Activated CD8-positive, alpha-beta memory T cell treated with anti-CD3 and anti-CD28 coated beads, Interleukin-2, amount 10 ng/mL, durations not matched to agents 7 days and 5 days (primary cell): ENCODE data around the gene FOXD2. TPM values are rescaled to one million over a fixed set of nuclear protein-coding genes. Genes with fewer than 3 reads are reported as not detected.
A peak's percentile ranks its signal among the peaks of the same experiment; 100 is the strongest.

Source experiments
- ATAC-seq: fragments of 150-1000 bp; cut with Tn5 transposase; one replicate; pipeline ENCODE4 v1.10.0; 2021; ENCODE audit warnings: moderate library complexity
- CTCF ChIA-PET: fragments of 350-600 bp; sonication (Branson Sonifier 250); formaldehyde crosslinking; loops from one replicate; lab custom pipeline; 2021; ENCODE audit warnings: antibody characterized with exemption; lab: Charles Lee
- DNase-seq: peaks from one replicate; pipeline ENCODE4 v3.0.0-alpha.2; 2020
- H3K27ac Mint-ChIP-seq: one replicate; pipeline ENCODE4 v1.8.0; 2021; ENCODE audit warnings: mild to moderate bottlenecking, mixed read lengths
- H3K27me3 Mint-ChIP-seq: one replicate; pipeline ENCODE4 v1.8.0; 2021; ENCODE audit warnings: mixed read lengths
- H3K36me3 Mint-ChIP-seq: one replicate; pipeline ENCODE4 v1.8.0; 2021; ENCODE audit warnings: mild to moderate bottlenecking, mixed read lengths
- H3K4me1 Mint-ChIP-seq: one replicate; pipeline ENCODE4 v1.8.0; 2021; ENCODE audit warnings: mixed read lengths
- H3K4me3 Mint-ChIP-seq: one replicate; pipeline ENCODE4 v1.8.0; 2021; ENCODE audit warnings: mild to moderate bottlenecking, moderate library complexity, mixed read lengths
- H3K9me3 Mint-ChIP-seq: one replicate; pipeline ENCODE4 v1.8.0; 2022; ENCODE audit warnings: low read depth, mixed read lengths
- total RNA-seq, 2 experiments: library from RNA; stranded (reverse); gene quantifications; one replicate each; pipeline ENCODE4 v1.2.3, GENCODE V29; 2021

Gene FOXD2
- total RNA-seq: under 1 TPM; 0.23 to 0.53 TPM

DNA sequence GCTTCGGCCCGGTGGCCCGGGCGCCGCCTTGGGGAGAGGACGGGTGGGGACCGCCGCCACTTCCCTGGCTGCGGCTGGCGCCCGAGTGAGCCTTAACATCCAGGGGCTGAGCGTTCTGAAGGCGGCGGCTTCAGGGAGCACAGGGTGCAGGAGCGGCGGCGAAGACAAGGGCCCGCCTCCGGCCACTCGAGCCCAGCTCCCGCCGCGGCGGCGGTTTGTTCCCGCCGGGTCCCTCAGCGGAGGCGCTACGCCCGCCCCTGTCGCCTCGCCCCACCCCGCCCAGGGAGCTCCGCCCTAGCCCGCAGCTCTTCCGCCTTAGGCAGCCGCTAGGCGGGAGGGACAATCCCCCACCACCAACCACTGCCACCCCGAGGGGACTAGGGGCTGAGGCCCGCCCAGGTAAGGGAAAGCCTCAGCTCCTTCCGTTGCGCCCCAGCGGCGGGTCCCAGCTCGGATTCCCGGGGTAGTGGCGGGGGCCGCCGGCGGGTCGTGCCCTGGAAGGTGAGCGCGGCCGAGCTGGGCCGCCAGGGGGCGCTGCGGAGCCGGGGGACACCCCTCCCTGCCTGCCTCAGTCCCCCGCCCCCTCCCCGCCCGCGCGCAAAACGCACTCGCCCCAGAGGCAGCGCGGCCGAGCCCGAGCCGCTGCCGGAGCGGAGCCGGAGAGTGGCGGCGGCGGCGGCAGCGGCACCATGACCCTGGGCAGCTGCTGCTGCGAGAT, at the start of gene FOXD2:
FOXD2 (plus strand) TSS at position 598 of the 718 bp plus-strand sequence; CDS start at position 690, 92 bp downstream.
- Mint-ChIP-seq H3K27me3 (peaks cover 15% of the 10 kb centered on the region), H3K36me3 (peaks cover 21% of the 10 kb centered on the region), H3K4me3 (peak within 1 kb of the TSS; percentile 95), H3K27ac (peak within 1 kb of the TSS; percentile 93), H3K9me3 (no peaks in the 10 kb centered on the region), H3K4me1 (peaks cover 30% of the 10 kb centered on the region)
- DNase-seq (peak; percentile 95), ATAC-seq (peak; percentile 88)
- CTCF ChIA-PET: interaction anchor here (0.6 to 6.0 kb wide), 38 partner anchors 9 to 742 kb away, joined by 3 to 83 read pairs (median 4); partner anchors contain the start of gene STIL

GRCh38 chr1:47388891-47389238, 49.0 kb upstream of the FOXD2 start:
- Mint-ChIP-seq H3K4me1 (no peaks in the 10 kb centered on the region), H3K27me3 (peaks cover 10% of the 10 kb centered on the region), H3K36me3 (no peaks in the 10 kb centered on the region), H3K9me3 (no peaks in the 10 kb centered on the region), H3K4me3 (no peak overlapping the region), H3K27ac (no peak overlapping the region)
- CTCF ChIA-PET: interaction anchor here (0.6 to 2.6 kb wide), 15 partner anchors 13 to 840 kb away, joined by 3 to 13 read pairs (median 3); partner anchors contain the start of gene FOXD2
- ATAC-seq (peak; percentile 69), DNase-seq (peak; percentile 61)

DNA sequence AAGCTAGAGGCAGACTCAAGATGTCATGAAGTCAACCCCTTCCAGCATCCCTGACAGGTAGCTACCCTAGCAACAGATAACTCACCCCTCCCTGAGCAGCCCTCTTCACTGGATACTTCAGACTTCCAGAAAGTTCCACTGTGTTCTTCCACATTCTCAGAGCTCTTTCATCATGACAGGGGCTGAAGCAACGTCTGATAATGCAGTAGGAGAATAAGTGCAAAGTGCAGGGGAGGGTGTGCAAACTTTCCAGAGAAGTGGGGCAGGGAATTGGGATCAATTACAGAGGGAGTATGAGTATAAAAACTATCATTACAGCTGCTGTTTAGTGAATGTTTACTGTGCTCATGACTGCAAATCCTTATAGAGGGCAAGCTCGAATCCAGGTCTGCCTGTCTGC, 48.1 kb upstream of the FOXD2 start:
- no peaks in the 10 kb centered on the region for H3K9me3 Mint-ChIP-seq
- no peak for DNase-seq
- H3K4me1 Mint-ChIP-seq: no peaks in the 10 kb centered on the region
- no peaks in the 10 kb centered on the region for H3K36me3 Mint-ChIP-seq
- ATAC-seq: no peak
- no peak overlapping the region for H3K27ac Mint-ChIP-seq
- peaks cover 13% of the 10 kb centered on the region for H3K27me3 Mint-ChIP-seq
- H3K4me3 Mint-ChIP-seq: no peak overlapping the region
- CTCF ChIA-PET: interaction anchor here (1.1 to 2.6 kb wide), 7 partner anchors 12 to 366 kb away, joined by 3 to 13 read pairs (median 4); partner anchors contain the start of gene FOXD2

GRCh38 chr1:47390843-47391242, 47.0 kb upstream of the FOXD2 start:
- H3K27ac Mint-ChIP-seq: no peak overlapping the region
- no peaks in the 10 kb centered on the region for H3K9me3 Mint-ChIP-seq
- DNase-seq (no peak), ATAC-seq (no peak)
- H3K4me1 Mint-ChIP-seq: no peaks in the 10 kb centered on the region
- CTCF ChIA-PET: interaction anchor here (0.6 to 1.8 kb wide), 4 partner anchors 33 to 320 kb away, joined by 3 to 4 read pairs (median 3); partner anchors contain the start of gene FOXD2
- no peak overlapping the region for H3K4me3 Mint-ChIP-seq
- peaks cover 13% of the 10 kb centered on the region for H3K27me3 Mint-ChIP-seq
- H3K36me3 Mint-ChIP-seq: no peaks in the 10 kb centered on the region

DNA sequence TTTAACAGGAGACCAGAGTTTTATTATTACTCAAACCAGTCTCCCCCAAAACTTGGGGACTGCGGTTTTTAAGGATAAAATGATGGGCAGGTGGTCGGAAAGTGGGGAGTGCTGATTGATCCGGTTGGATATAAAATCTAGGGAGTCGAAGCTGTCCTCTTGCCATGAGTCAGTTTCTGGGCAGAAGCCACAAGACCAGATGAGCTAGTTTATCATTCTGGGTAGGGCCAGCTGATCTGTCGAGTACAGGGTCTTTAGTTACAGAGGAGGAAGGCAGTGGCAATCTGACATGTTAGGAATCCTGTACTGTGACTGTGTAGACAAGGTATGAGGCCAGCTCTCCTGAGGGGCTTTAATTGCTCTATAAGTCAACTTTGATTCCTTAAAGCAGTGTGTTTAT, 44.7 kb upstream of the FOXD2 start:
- DNase-seq: no peak
- peaks cover 13% of the 10 kb centered on the region for H3K27me3 Mint-ChIP-seq
- H3K27ac Mint-ChIP-seq: no peak overlapping the region
- ATAC-seq: no peak
- H3K9me3 Mint-ChIP-seq: no peaks in the 10 kb centered on the region
- CTCF ChIA-PET: interaction anchor here (2.1 kb wide), 1 partner anchor 333 kb away, joined by 5 read pairs; no protein-coding TSS in a partner anchor
- H3K4me1 Mint-ChIP-seq: no peaks in the 10 kb centered on the region
- no peak overlapping the region for H3K4me3 Mint-ChIP-seq
- no peaks in the 10 kb centered on the region for H3K36me3 Mint-ChIP-seq

GRCh38 chr1:47395433-47395832, 42.4 kb upstream of the FOXD2 start:
- no peak for ATAC-seq
- DNase-seq: no peak
- peaks cover 20% of the 10 kb centered on the region for H3K27me3 Mint-ChIP-seq
- no peaks in the 10 kb centered on the region for H3K36me3 Mint-ChIP-seq
- no peak overlapping the region for H3K4me3 Mint-ChIP-seq
- H3K4me1 Mint-ChIP-seq: no peaks in the 10 kb centered on the region
- no peak overlapping the region for H3K27ac Mint-ChIP-seq
- H3K9me3 Mint-ChIP-seq: no peaks in the 10 kb centered on the region
- CTCF ChIA-PET: no interaction called here

- no peaks in the 10 kb centered on the region for H3K9me3 Mint-ChIP-seq
Measured at GRCh38 chr1:47396671-47397196, 41.1 kb upstream of the FOXD2 start.

DNA sequence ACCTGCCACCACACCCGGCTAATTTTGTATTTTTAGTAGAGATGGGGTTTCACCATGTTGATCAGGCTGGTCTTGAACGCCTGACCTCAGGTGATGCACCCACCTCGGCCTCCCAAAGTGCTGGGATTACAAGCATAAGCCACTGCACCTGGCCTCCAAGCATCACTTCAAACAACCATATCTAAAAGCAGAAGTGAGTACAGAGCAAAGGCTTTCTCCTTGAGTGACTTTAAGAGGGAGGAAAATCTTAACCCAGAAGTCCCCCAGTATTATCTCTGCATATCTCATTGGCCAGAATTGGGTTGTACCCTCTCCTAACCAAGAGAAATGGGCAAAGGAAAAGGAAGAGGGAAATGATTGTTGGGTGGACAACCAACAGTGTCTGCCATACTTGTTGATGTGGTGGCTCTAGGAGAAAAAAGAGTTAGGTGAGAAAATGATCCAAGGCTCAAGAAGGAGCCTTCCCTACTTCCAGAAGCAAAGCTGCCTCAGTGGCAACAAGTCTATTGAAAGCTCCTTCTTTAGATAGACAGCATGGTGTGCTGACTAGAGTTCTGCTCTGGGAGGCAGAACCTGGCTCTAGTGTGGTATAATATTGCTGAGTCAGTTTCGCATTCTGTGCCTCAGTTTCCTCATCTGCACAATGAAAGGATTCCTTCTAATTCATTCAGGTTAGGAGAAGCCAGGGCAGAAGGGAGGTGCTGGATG, 38.6 kb upstream of the FOXD2 start:
- peaks cover 16% of the 10 kb centered on the region for H3K27me3 Mint-ChIP-seq

More at GRCh38 chr1:47396671-47397196, 41.1 kb upstream of the FOXD2 start:
- Mint-ChIP-seq H3K4me1 (no peaks in the 10 kb centered on the region), H3K36me3 (no peaks in the 10 kb centered on the region), H3K27ac (no peak overlapping the region), H3K27me3 (peaks cover 29% of the 10 kb centered on the region), H3K4me3 (no peak overlapping the region)
- CTCF ChIA-PET: no interaction called here
- DNase-seq (no peak), ATAC-seq (no peak)

GRCh38 chr1:47399846-47400155, 38.0 kb upstream of the FOXD2 start:
- ATAC-seq (no peak), DNase-seq (no peak)
- CTCF ChIA-PET: no interaction called here

More for the DNA sequence above, 38.6 kb upstream of the FOXD2 start:
- ATAC-seq (no peak), DNase-seq (no peak)
- Mint-ChIP-seq H3K4me1 (no peaks in the 10 kb centered on the region), H3K36me3 (no peaks in the 10 kb centered on the region), H3K4me3 (no peak overlapping the region), H3K27ac (no peak overlapping the region), H3K9me3 (no peaks in the 10 kb centered on the region)
- CTCF ChIA-PET: no interaction called here

DNA sequence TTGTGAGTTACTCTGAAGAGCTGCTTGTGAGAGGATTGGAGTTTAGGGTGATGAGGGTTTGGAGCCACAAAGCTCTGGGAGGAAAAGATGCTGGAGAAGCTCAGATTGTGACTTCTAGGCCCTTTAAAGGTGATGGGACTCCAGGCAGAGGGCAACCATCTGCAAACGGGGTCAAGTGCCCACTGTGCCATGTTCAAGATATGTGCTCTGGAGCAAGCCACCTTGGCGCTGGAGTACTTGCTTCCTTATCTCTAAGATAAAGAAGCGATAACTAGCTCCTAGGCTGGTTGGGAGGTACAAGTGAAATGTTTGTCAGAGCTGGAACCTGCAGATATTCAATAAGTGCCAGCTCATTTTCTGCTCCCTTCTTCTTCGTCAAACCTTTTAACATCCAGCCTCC, 36.1 kb upstream of the FOXD2 start:
- DNase-seq (no peak), ATAC-seq (no peak)
- H3K9me3 Mint-ChIP-seq: no peaks in the 10 kb centered on the region
- H3K36me3 Mint-ChIP-seq: no peaks in the 10 kb centered on the region
- H3K4me3 Mint-ChIP-seq: no peak overlapping the region
- CTCF ChIA-PET: interaction anchor here (2.0 kb wide), 1 partner anchor 13 kb away, joined by 7 read pairs; no protein-coding TSS in a partner anchor
- H3K27me3 Mint-ChIP-seq: peaks cover 24% of the 10 kb centered on the region
- H3K4me1 Mint-ChIP-seq: no peaks in the 10 kb centered on the region
- no peak overlapping the region for H3K27ac Mint-ChIP-seq

More at GRCh38 chr1:47399846-47400155, 38.0 kb upstream of the FOXD2 start:
- Mint-ChIP-seq H3K27me3 (peaks cover 15% of the 10 kb centered on the region), H3K4me1 (no peaks in the 10 kb centered on the region), H3K27ac (no peak overlapping the region), H3K36me3 (no peaks in the 10 kb centered on the region), H3K9me3 (no peaks in the 10 kb centered on the region), H3K4me3 (no peak overlapping the region)

- Mint-ChIP-seq H3K9me3 (no peaks in the 10 kb centered on the region), H3K4me1 (no peaks in the 10 kb centered on the region), H3K4me3 (no peak overlapping the region), H3K27me3 (peaks cover 24% of the 10 kb centered on the region), H3K27ac (no peak overlapping the region), H3K36me3 (no peaks in the 10 kb centered on the region)
- DNase-seq (no peak), ATAC-seq (no peak)
- CTCF ChIA-PET: interaction anchor here (2.0 kb wide), 1 partner anchor 14 kb away, joined by 7 read pairs; no protein-coding TSS in a partner anchor
Measured at GRCh38 chr1:47402591-47402990, 35.3 kb upstream of the FOXD2 start.

DNA sequence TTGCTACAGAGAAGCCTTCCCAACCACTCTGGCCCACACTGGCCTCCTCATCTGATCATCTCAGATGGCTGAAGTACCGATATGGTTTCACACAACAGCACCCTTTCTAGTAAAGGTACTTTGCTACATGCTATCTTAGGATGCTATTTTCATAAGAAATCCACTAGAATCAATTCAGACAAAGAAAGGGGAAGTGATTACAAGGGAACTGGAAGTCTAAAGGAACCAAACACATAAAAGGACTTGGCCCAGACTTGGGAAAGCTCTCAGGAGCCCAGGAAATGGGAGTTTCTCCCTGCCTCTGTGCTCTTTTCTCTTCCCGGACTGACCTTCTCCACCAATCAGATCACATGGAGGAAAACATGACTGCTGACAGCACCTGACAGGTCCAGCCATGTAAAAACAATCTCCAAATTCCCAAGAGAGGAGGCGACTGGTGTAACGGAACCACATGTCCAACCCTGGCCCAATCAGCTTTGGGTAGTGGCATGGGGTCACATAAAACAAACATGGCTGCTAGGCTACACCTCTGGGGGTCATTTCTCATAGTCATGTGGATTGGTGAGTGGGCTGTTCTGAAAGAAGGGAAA, 34.4 kb upstream of the FOXD2 start:
- H3K27me3 Mint-ChIP-seq: peaks cover 23% of the 10 kb centered on the region
- no peaks in the 10 kb centered on the region for H3K4me1 Mint-ChIP-seq
- no peak for DNase-seq
- H3K9me3 Mint-ChIP-seq: no peaks in the 10 kb centered on the region
- H3K27ac Mint-ChIP-seq: no peak overlapping the region
- H3K4me3 Mint-ChIP-seq: no peak overlapping the region
- CTCF ChIA-PET: interaction anchor here (2.0 kb wide), 1 partner anchor 14 kb away, joined by 7 read pairs; no protein-coding TSS in a partner anchor
- ATAC-seq: no peak
- H3K36me3 Mint-ChIP-seq: no peaks in the 10 kb centered on the region

DNA sequence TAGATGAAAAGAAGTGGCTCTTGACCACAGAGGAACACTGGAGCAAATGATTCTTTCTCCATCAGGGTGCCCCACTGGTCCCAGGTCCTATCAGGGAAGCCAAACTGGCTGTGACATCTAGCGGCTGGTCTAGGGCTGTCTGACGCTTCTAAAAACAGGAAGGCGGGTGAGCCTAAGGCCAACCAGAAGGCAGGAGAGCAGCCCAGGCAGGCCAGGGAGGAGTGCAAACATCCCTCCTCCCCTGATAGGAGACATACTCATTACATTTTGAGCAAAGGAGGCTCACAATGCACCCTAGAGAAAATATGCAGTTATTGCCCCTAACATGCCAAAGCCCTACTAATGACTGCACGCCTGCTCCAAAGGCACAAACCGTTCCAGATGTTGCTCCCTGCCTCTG, 32.1 kb upstream of the FOXD2 start:
- H3K4me1 Mint-ChIP-seq: no peaks in the 10 kb centered on the region
- H3K9me3 Mint-ChIP-seq: no peaks in the 10 kb centered on the region
- H3K4me3 Mint-ChIP-seq: no peak overlapping the region
- no peak for ATAC-seq
- CTCF ChIA-PET: interaction anchor here (1.7 kb wide), 1 partner anchor 320 kb away, joined by 4 read pairs; no protein-coding TSS in a partner anchor
- no peak for DNase-seq
- peaks cover 27% of the 10 kb centered on the region for H3K27me3 Mint-ChIP-seq
- no peaks in the 10 kb centered on the region for H3K36me3 Mint-ChIP-seq
- H3K27ac Mint-ChIP-seq: no peak overlapping the region
